ENCODE data around the gene SLC25A29. TPM values are rescaled to one million over a fixed set of nuclear protein-coding genes. Genes with fewer than 3 reads are reported as not detected.
A peak's percentile ranks its signal among the peaks of the same experiment; 100 is the strongest.

The SLC25A29 gene
- total RNA-seq, 3 donors from 2014 or later: 40.2 to 119 (median 110) TPM

DNA sequence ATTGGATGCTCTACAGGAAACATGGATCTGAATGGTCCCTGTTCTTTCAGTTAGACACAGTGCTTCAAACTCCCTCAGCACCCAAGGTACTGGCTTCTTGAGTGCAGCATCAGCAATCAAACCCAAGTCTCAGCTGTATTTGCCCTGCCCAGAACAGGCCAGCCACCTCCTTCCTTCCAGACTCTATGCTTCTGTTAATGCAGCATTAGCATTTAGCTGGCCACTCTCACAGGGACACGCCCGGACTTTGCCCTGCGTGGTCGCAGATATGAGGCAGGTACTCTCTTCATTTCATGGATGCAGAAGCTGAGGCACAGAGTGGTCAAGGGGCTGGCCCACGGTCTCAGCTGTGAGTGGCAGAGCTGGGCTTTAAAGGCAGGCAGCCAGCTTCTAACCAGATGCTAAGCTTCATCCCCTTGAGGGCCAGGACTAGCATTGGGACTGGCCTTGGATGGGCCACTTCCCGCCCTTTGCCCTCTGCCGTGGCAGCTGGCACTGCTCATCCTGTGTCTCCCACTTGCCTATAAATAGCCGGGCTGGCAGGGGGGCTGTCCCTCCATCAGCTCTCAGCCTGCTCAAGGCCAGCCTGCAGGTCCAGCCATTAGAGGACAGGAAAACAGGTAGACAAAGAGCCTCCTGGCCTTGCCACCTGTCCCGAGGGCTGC is 15.4 kb upstream of the SLC25A29 start:
- no peak overlapping the region for H3K4me3 ChIP-seq
- intact Hi-C loops (cut with DNase I; ENCODE audit: low total_unique reads): no loop called here
- no peak for DNase-seq (ENCODE audit: low spot score in 2 of 2)
- no peaks in the 10 kb centered on the region for H3K4me1 ChIP-seq
- TF ChIP-seq CTCF (IDR thresholded peaks at IDR 0.05): no peak
- no peak for TF ChIP-seq POLR2A (IDR thresholded peaks at IDR 0.05)
- H3K27me3 ChIP-seq: no peaks in the 10 kb centered on the region
- H3K27ac ChIP-seq: no peak overlapping the region
- H3K9me3 ChIP-seq: no peaks in the 10 kb centered on the region
- H3K36me3 ChIP-seq: no peaks in the 10 kb centered on the region

- Histone ChIP-seq H3K9me3 (no peaks in the 10 kb centered on the region), H3K36me3 (no peaks in the 10 kb centered on the region), H3K27me3 (no peaks in the 10 kb centered on the region), H3K4me3 (no peak overlapping the region), H3K27ac (no peak overlapping the region), H3K4me1 (no peaks in the 10 kb centered on the region)
- no peak for TF ChIP-seq CTCF (IDR thresholded peaks at IDR 0.05)
- no peak for TF ChIP-seq POLR2A (IDR thresholded peaks at IDR 0.05)
- TF ChIP-seq POLR2AphosphoS5 (IDR thresholded peaks at IDR 0.05): no peak
- DNase-seq (ENCODE audit: low spot score in 2 of 2): no peak
- intact Hi-C loops (cut with DNase I; ENCODE audit: low total_unique reads): no loop called here
Observed at GRCh38 chr14:100320157-100320856, 14.1 kb upstream of the SLC25A29 start.

GRCh38 chr14:100317912-100318808 is 11.9 kb upstream of the SLC25A29 start:
- H3K4me3 ChIP-seq: peak overlapping the region; percentile 43 to 51 (median 45)
- no peaks in the 10 kb centered on the region for H3K4me1 ChIP-seq
- H3K9me3 ChIP-seq: no peaks in the 10 kb centered on the region
- H3K27ac ChIP-seq: peak overlapping the region in 1 of 2 donors; percentile 36
- H3K36me3 ChIP-seq: no peaks in the 10 kb centered on the region
- intact Hi-C loops (cut with DNase I; ENCODE audit: low total_unique reads): no loop called here
- peak in 1 of 2 donors; percentile 66 for DNase-seq (ENCODE audit: low spot score in 2 of 2)
- TF ChIP-seq POLR2AphosphoS5 (IDR thresholded peaks at IDR 0.05) (peak in 1 of 3 donors; percentile 13), POLR2A (IDR thresholded peaks at IDR 0.05) (no peak), CTCF (IDR thresholded peaks at IDR 0.05) (peak; percentile 28 to 72 (median 64))
- H3K27me3 ChIP-seq: no peaks in the 10 kb centered on the region

DNA sequence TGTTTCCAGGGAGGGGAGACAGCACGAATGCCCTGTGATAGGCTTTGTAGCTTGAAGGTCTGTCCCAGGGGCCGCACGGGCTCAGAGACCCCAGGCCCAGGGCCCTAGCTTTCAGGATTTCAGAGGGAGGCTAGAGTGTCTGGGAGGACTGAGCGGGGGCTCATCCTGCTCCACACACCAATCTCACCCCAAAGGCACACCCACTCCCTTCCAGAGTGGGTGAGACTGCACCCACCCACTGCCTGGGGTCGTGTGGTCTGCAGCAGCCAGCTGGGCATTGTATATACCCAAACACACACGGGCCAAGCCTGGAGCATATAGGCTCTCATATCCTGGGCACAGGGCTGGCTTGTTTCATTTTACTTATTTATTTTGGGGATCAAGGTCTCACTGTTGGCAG is 11.1 kb upstream of the SLC25A29 start:
- intact Hi-C loops (cut with DNase I; ENCODE audit: low total_unique reads): no loop called here
- DNase-seq (ENCODE audit: low spot score in 2 of 2): no peak
- Histone ChIP-seq H3K27ac (no peak overlapping the region), H3K4me1 (no peaks in the 10 kb centered on the region), H3K27me3 (no peaks in the 10 kb centered on the region), H3K9me3 (no peaks in the 10 kb centered on the region), H3K36me3 (no peaks in the 10 kb centered on the region), H3K4me3 (no peak overlapping the region)
- TF ChIP-seq POLR2AphosphoS5 (IDR thresholded peaks at IDR 0.05) (no peak), POLR2A (IDR thresholded peaks at IDR 0.05) (no peak), CTCF (IDR thresholded peaks at IDR 0.05) (no peak)

Data from breast epithelium (tissue), 4 donors.